Measurements from ENCODE around the gene DOCK1.

The DOCK1 gene

GRCh38 chr10:127195571-127196281 is 290.5 kb downstream of the DOCK1 start:
- Histone ChIP-seq H3K9ac (ENCODE audit: low read depth, low read length, poor library complexity, severe bottlenecking) (no peak overlapping the region), H2AFZ (ENCODE audit: low read length) (no peak overlapping the region), H3F3A (ENCODE audit: low read depth) (no peaks in the 10 kb centered on the region), H3K36me3 (ENCODE audit: insufficient read depth, low read length) (no peaks in the 10 kb centered on the region), H3K9me3 (ENCODE audit: insufficient read depth, low read depth, low read length) (no peaks in the 10 kb centered on the region), H3K4me2 (ENCODE audit: low read depth, low read length, poor library complexity, severe bottlenecking) (no peak overlapping the region), H3K4me3 (ENCODE audit: low read length, poor library complexity, severe bottlenecking) (no peak overlapping the region), H3K79me2 (ENCODE audit: insufficient read depth, low read length) (no peaks in the 10 kb centered on the region), H3K27me3 (ENCODE audit: insufficient read depth, low read length, poor library complexity, severe bottlenecking) (no peaks in the 10 kb centered on the region), H3K4me1 (ENCODE audit: insufficient read depth, low read length, poor library complexity, severe bottlenecking) (no peaks in the 10 kb centered on the region), H3K9me2 (replicated peaks; ENCODE audit: low read depth, low read length) (no peaks in the 10 kb centered on the region), H4K20me1 (ENCODE audit: insufficient read depth, low read length, poor library complexity, severe bottlenecking) (no peaks in the 10 kb centered on the region)
- TF ChIP-seq CTCF (conservative IDR thresholded peaks at IDR 0.05; ENCODE audit: low read length) = no peak
- TF ChIP-seq EZH2phosphoT487 (IDR thresholded peaks at IDR 0.05; ENCODE audit: borderline replicate concordance) = no peak

GRCh38 chr10:127196282-127197153 is 291.3 kb downstream of the DOCK1 start, which contains the start of gene INSYN2A:
Gene INSYN2A (minus strand): TSS chr10:127196591. CDS start chr10:127176395, 20,196 bp downstream.
- Histone ChIP-seq H4K20me1 (ENCODE audit: insufficient read depth, low read length, poor library complexity, severe bottlenecking) (no peaks in the 10 kb centered on the region), H3K9me3 (ENCODE audit: insufficient read depth, low read depth, low read length) (no peaks in the 10 kb centered on the region), H3K9ac (ENCODE audit: low read depth, low read length, poor library complexity, severe bottlenecking) (no peak within 1 kb of the TSS), H3K79me2 (ENCODE audit: insufficient read depth, low read length) (no peaks in the 10 kb centered on the region), H3K27me3 (ENCODE audit: insufficient read depth, low read length, poor library complexity, severe bottlenecking) (no peaks in the 10 kb centered on the region), H3K36me3 (ENCODE audit: insufficient read depth, low read length) (no peaks in the 10 kb centered on the region), H2AFZ (ENCODE audit: low read length) (no peak within 1 kb of the TSS), H3K9me2 (replicated peaks; ENCODE audit: low read depth, low read length) (no peaks in the 10 kb centered on the region), H3K4me3 (ENCODE audit: low read length, poor library complexity, severe bottlenecking) (no peak within 1 kb of the TSS), H3F3A (ENCODE audit: low read depth) (no peaks in the 10 kb centered on the region), H3K4me2 (ENCODE audit: low read depth, low read length, poor library complexity, severe bottlenecking) (no peak within 1 kb of the TSS), H3K4me1 (ENCODE audit: insufficient read depth, low read length, poor library complexity, severe bottlenecking) (no peaks in the 10 kb centered on the region)
- TF ChIP-seq EZH2phosphoT487 (IDR thresholded peaks at IDR 0.05; ENCODE audit: borderline replicate concordance) = no peak
- TF ChIP-seq CTCF (conservative IDR thresholded peaks at IDR 0.05; ENCODE audit: low read length) = no peak

- Histone ChIP-seq H3K27me3 (ENCODE audit: insufficient read depth, low read length, poor library complexity, severe bottlenecking) (no peaks in the 10 kb centered on the region), H3F3A (ENCODE audit: low read depth) (no peaks in the 10 kb centered on the region), H3K79me2 (ENCODE audit: insufficient read depth, low read length) (no peaks in the 10 kb centered on the region), H3K36me3 (ENCODE audit: insufficient read depth, low read length) (no peaks in the 10 kb centered on the region), H4K20me1 (ENCODE audit: insufficient read depth, low read length, poor library complexity, severe bottlenecking) (no peaks in the 10 kb centered on the region), H3K4me3 (ENCODE audit: low read length, poor library complexity, severe bottlenecking) (no peak overlapping the region), H3K9me2 (replicated peaks; ENCODE audit: low read depth, low read length) (no peaks in the 10 kb centered on the region), H3K4me2 (ENCODE audit: low read depth, low read length, poor library complexity, severe bottlenecking) (no peak overlapping the region), H2AFZ (ENCODE audit: low read length) (no peak overlapping the region), H3K9ac (ENCODE audit: low read depth, low read length, poor library complexity, severe bottlenecking) (no peak overlapping the region), H3K4me1 (ENCODE audit: insufficient read depth, low read length, poor library complexity, severe bottlenecking) (no peaks in the 10 kb centered on the region), H3K9me3 (ENCODE audit: insufficient read depth, low read depth, low read length) (no peaks in the 10 kb centered on the region; the same call in 1 of the 2 replicates)
- TF ChIP-seq EZH2phosphoT487 (IDR thresholded peaks at IDR 0.05; ENCODE audit: borderline replicate concordance) (no peak), CTCF (conservative IDR thresholded peaks at IDR 0.05; ENCODE audit: low read length) (no peak)
These were observed 291.9 kb downstream of the DOCK1 start for GRCh38 chr10:127197154-127197432.
